Activated CD8-positive, alpha-beta T cell treated with anti-CD3 and anti-CD28 coated beads, Interleukin-2, amount 10 ng/mL, durations not matched to agents 7 days and 5 days (primary cell): ENCODE data around the gene OR4M1. TPM values are rescaled to one million over a fixed set of nuclear protein-coding genes. Genes with fewer than 3 reads are reported as not detected.
"Not testable (repeated sequence)": the region's sequence is repeated elsewhere in the genome, so short reads cannot be mapped to it uniquely, and the experiment has no call there.

Experiments used
- ATAC-seq: fragments of 150-1000 bp; cut with Tn5 transposase; one replicate; pipeline ENCODE4 v1.10.0; 2021; ENCODE audit warnings: moderate library complexity
- CTCF ChIA-PET: fragments of 350-600 bp; sonication (Branson Sonifier 250); formaldehyde crosslinking; loops from one replicate; lab custom pipeline; 2021; ENCODE audit warnings: antibody characterized with exemption; lab: Charles Lee
- POLR2A ChIA-PET: fragments of 350-600 bp; sonication (Branson Sonifier 250); formaldehyde crosslinking; loops from one replicate; lab custom pipeline; 2021; ENCODE audit warnings: antibody characterized with exemption; lab: Charles Lee
- DNase-seq: peaks from one replicate; pipeline ENCODE4 v3.0.0-alpha.2; 2020
- H3K27ac Mint-ChIP-seq: one replicate; pipeline ENCODE4 v1.8.0; 2021; ENCODE audit warnings: mild to moderate bottlenecking, mixed read lengths
- H3K27me3 Mint-ChIP-seq: one replicate; pipeline ENCODE4 v1.8.0; 2021; ENCODE audit warnings: low read depth, mixed read lengths
- H3K36me3 Mint-ChIP-seq: one replicate; pipeline ENCODE4 v1.8.0; 2021; ENCODE audit warnings: low read depth, mixed read lengths
- H3K4me1 Mint-ChIP-seq: one replicate; pipeline ENCODE4 v1.8.0; 2021; ENCODE audit warnings: low read depth, mixed read lengths
- H3K4me3 Mint-ChIP-seq: one replicate; pipeline ENCODE4 v1.8.0; 2021; ENCODE audit warnings: mild to moderate bottlenecking, mixed read lengths
- H3K9me3 Mint-ChIP-seq: one replicate; pipeline ENCODE4 v1.8.0; 2022; ENCODE audit warnings: mixed read lengths; ENCODE audit not compliant: insufficient read depth
- total RNA-seq, 2 experiments: library from RNA; stranded (reverse); gene quantifications; one replicate each; pipeline ENCODE4 v1.2.3, GENCODE V29; 2021

Gene OR4M1, protein sequence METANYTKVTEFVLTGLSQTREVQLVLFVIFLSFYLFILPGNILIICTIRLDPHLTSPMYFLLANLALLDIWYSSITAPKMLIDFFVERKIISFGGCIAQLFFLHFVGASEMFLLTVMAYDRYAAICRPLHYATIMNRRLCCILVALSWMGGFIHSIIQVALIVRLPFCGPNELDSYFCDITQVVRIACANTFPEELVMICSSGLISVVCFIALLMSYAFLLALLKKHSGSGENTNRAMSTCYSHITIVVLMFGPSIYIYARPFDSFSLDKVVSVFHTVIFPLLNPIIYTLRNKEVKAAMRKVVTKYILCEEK
- not detected for total RNA-seq

DNA sequence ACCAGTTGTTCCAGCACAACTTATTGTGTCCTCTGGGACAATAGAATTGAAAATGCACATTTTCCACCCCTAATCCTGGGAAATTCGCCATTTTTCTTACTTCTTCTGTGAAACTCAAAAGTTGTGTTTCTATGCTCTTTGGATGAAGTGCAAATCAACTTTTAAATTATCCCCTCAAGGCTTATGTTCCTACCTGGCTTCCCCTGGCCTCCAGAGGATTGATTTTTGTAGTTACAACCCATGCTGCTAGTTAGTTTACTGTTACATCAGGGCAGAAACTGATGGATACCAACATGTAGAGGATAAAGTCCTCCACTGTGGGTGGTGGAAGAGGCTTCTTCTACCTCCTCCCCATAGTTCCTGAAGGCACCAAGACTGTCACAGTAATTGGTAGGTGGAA is at the start of gene OR4M1:
TSS of gene OR4M1 (plus strand) at position 301 of the 400 bp plus-strand sequence. CDS start 6,819 bp downstream, outside the sequence.
- H3K27ac Mint-ChIP-seq, DNase-seq: not testable (repeated sequence)

DNA sequence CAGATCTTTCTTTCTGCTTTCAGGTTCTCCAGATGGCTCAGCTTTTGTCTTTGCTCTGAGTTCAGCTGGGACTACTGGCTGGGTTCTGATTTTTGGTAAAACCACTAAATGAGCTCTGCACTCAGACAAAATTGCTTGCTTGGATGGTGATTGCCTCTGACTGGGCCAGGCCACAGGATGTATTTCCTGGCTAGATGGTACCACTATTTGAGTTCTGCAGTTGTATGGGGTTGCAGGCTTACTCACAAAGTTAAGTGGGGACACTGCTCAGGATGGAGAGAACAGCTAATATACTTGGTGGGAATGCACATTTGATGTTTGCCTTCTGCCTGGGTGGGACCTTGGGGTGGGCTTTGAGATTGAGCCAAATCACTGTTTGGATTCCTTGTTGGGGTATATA is 43.9 kb upstream of the OR4M1 start:
- Mint-ChIP-seq H3K27ac (no peak overlapping the region), H3K9me3 (no peaks in the 10 kb centered on the region), H3K4me3 (no peak overlapping the region), H3K27me3 (no peaks in the 10 kb centered on the region), H3K4me1 (no peaks in the 10 kb centered on the region), H3K36me3 (no peaks in the 10 kb centered on the region)
- DNase-seq (no peak), ATAC-seq (no peak)
- CTCF ChIA-PET = no interaction called here
- POLR2A ChIA-PET = no interaction called here

More for the DNA sequence above, at the start of gene OR4M1:
- H3K27me3 Mint-ChIP-seq, H3K4me3 Mint-ChIP-seq, H3K36me3 Mint-ChIP-seq, H3K9me3 Mint-ChIP-seq, H3K4me1 Mint-ChIP-seq, ATAC-seq, POLR2A ChIA-PET, CTCF ChIA-PET: not testable (repeated sequence)

DNA sequence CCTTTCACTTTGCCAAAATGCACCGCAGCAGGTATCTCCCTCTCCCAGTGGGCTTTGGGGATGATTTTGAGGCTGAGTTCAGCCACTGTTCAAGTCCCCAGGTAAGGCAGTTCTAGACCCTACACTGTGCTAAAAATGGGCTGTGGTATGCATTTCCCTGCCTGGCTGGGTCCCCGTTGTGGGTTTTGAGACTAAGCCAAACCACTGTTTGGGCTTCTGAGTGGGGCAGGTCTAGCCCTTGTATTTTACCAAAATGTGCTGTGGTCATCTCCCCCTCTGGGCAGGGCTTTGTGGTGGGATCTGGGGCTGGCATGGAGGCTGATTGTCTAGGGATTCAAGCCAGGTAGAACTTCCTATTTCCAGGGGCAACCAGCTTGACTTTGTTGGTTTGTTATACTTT is 43.5 kb upstream of the OR4M1 start:
- H3K4me1 Mint-ChIP-seq = no peaks in the 10 kb centered on the region
- no peaks in the 10 kb centered on the region for H3K36me3 Mint-ChIP-seq
- no peak overlapping the region for H3K4me3 Mint-ChIP-seq
- H3K9me3 Mint-ChIP-seq = no peaks in the 10 kb centered on the region
- H3K27me3 Mint-ChIP-seq = no peaks in the 10 kb centered on the region
- CTCF ChIA-PET = no interaction called here
- POLR2A ChIA-PET = no interaction called here
- no peak overlapping the region for H3K27ac Mint-ChIP-seq
- DNase-seq (no peak), ATAC-seq (no peak)

DNA sequence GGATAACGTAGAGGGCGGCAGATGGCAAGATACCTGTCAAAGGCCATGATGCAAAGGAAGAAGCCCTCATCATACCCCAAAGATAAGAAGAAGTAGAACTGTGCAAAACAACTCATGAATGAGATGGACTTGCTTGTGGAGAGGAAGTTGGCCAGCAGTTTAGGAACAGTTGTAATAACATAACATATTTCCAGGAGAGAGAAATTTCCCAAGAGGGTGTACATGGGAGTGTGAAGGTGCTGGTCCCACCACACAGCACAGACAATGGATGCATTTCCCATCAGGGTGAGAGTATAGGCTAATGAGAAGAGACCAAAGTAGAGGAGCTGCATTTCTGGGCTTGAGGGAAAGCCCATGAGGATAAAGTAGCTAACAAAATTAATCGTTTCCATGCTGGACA is 39.4 kb upstream of the OR4M1 start:
- POLR2A ChIA-PET, H3K27ac Mint-ChIP-seq, CTCF ChIA-PET, H3K9me3 Mint-ChIP-seq, H3K27me3 Mint-ChIP-seq, H3K36me3 Mint-ChIP-seq, ATAC-seq, H3K4me3 Mint-ChIP-seq, H3K4me1 Mint-ChIP-seq, DNase-seq: not testable (repeated sequence)

DNA sequence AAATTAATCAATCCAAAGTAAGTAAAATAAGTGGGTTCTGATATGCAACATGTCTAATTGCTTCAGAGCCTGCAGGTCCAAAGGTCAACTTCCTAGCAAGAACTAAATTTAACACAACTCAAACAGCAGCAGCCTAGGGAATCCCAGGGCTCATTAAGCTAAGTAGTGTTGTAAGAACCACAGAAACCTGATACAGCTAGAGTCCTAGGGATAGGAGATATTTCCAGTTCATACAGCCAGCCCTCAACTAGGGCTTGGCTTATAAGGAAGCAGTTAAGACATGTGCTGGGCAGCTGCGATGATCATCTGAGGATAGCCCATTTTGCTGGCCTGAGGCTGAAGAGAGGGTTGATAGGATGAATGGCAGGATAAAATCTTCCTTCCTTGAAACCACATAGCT is 30.0 kb upstream of the OR4M1 start, which contains the start of gene OR4Q3:
TSS of gene OR4Q3 (plus strand) at position 316 of the 400 bp plus-strand sequence.
- no peak within 1 kb of the TSS for H3K27ac Mint-ChIP-seq
- no peaks in the 10 kb centered on the region for H3K27me3 Mint-ChIP-seq
- POLR2A ChIA-PET = no interaction called here
- H3K4me1 Mint-ChIP-seq = no peaks in the 10 kb centered on the region
- no peaks in the 10 kb centered on the region for H3K36me3 Mint-ChIP-seq
- DNase-seq = no peak
- no peak for ATAC-seq
- no peak within 1 kb of the TSS for H3K4me3 Mint-ChIP-seq
- peaks cover 6% of the 10 kb centered on the region for H3K9me3 Mint-ChIP-seq
- CTCF ChIA-PET = no interaction called here

DNA sequence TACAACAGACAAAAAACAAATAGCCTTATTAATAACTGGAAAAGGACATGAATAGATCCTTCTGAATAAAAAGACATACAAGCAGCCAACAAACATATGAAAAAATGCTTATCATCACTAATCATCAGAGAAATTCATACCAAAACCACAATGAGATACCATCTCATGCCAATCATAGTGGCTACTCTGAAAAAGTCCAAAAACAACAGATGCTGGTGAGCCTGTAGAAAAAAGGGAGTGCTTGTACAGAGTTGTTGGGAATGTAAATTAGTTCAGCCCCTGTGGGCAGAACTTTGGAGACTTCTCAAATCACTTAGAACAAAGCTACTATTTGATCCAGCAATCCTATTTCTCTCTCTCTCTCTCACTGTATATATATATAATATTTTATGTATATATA is 21.0 kb upstream of the OR4M1 start:
- CTCF ChIA-PET, H3K36me3 Mint-ChIP-seq, H3K4me1 Mint-ChIP-seq, H3K27ac Mint-ChIP-seq, DNase-seq, ATAC-seq, H3K27me3 Mint-ChIP-seq, POLR2A ChIA-PET, H3K9me3 Mint-ChIP-seq, H3K4me3 Mint-ChIP-seq: not testable (repeated sequence)

DNA sequence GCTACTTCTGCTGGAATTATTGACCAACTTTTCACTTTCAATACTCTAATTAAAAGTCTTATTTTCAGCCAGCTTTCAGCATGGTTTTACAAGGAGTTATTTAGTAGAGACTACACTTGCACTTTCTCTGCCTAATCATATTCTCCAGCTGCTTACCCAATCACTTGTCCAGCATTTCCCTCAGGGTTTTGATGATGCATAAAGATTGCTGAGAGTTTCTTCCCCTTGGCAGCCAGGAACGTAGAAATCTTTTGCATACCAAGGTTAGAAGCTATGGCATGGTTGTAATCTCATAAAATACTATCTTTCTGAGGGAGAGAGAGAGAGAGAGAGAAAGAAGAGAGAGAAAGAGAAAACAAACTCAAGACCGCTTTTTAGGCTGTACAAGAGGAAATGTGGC is 19.1 kb upstream of the OR4M1 start:
- ChIA-PET POLR2A (no interaction called here), CTCF (no interaction called here)
- no peak overlapping the region for H3K27ac Mint-ChIP-seq
- ATAC-seq = no peak
- H3K4me1 Mint-ChIP-seq = no peaks in the 10 kb centered on the region
- no peaks in the 10 kb centered on the region for H3K36me3 Mint-ChIP-seq
- no peak overlapping the region for H3K4me3 Mint-ChIP-seq
- H3K9me3 Mint-ChIP-seq = no peaks in the 10 kb centered on the region
- no peak for DNase-seq
- H3K27me3 Mint-ChIP-seq = no peaks in the 10 kb centered on the region

DNA sequence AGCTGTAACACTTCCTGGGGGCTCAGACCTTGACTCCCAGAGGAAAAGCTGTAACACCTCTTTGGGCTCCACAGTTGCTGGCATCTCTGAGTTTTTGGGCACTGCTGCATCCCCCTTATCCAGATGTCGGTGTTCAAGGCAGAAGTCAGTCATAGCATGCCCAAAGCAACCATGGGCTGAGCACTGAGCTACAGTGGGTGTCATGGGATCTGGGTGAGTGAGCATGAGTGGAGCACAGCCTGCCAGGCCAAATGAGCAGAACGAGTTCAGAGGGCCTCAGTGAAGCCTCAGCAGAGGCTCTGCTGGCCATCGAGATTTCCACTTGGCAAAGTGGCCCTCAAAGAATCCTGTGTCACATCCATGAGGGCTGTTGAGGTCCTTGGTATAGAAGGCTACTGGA is 1.8 kb upstream of the OR4M1 start:
- not testable (repeated sequence) for DNase-seq

DNA sequence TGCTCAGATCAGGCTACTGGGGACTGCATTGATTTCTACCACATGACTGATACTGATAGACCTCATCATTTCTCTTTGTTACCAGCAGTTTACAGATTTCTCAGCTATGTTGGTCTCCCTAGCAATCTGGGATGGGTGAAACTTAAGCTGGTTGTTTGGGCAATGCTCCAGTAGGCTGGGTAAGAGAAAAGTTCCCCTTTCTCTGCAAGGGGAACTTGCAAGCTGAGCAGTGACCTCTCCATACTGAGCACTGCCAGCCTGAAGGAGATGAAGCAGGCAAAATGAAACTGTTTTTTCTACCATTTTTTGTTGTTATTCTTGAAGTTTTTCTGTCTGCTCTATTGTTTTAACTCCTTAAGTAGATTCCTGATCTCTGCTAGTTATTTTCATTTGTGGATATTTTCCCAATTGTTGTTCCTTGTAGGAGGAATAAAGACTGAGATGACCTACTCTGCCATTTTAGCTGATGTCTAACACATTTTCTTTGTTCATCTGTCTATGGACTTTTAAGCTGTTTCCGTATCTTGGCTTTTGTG is 1.3 kb upstream of the OR4M1 start:
- ATAC-seq (no peak), DNase-seq (no peak)
- ChIA-PET CTCF (no interaction called here), POLR2A (no interaction called here)
- H3K36me3 Mint-ChIP-seq = no peaks in the 10 kb centered on the region
- H3K9me3 Mint-ChIP-seq = peaks cover 9% of the 10 kb centered on the region
- H3K27ac Mint-ChIP-seq = no peak overlapping the region
- no peak overlapping the region for H3K4me3 Mint-ChIP-seq
- H3K4me1 Mint-ChIP-seq = no peaks in the 10 kb centered on the region
- H3K27me3 Mint-ChIP-seq = no peaks in the 10 kb centered on the region

More for the DNA sequence above, 1.8 kb upstream of the OR4M1 start:
- H3K9me3 Mint-ChIP-seq, H3K27ac Mint-ChIP-seq, H3K36me3 Mint-ChIP-seq, H3K4me3 Mint-ChIP-seq, H3K4me1 Mint-ChIP-seq, CTCF ChIA-PET, H3K27me3 Mint-ChIP-seq, ATAC-seq, POLR2A ChIA-PET: not testable (repeated sequence)

DNA sequence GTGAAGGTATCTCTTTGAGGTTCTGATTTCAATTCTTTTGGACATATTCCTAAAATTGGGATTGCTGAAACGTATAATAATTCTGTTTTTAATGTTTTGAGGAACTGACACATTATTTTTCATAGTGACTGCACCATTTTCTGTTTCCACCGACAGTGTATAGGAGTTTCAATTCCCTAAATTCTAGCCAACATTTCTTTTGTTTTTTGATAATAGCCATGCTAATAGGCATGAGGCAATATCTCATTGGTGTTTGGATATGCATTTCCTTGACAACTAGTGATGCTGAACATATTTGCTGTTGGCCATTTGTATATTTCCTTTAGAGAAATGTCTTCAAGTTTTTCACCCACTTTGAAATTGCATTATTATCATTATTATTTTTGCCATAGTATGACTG is 850 bp upstream of the OR4M1 start:
- H3K27ac Mint-ChIP-seq, CTCF ChIA-PET, H3K4me1 Mint-ChIP-seq, POLR2A ChIA-PET, H3K27me3 Mint-ChIP-seq, H3K36me3 Mint-ChIP-seq, DNase-seq, H3K9me3 Mint-ChIP-seq, ATAC-seq, H3K4me3 Mint-ChIP-seq: not testable (repeated sequence)

DNA sequence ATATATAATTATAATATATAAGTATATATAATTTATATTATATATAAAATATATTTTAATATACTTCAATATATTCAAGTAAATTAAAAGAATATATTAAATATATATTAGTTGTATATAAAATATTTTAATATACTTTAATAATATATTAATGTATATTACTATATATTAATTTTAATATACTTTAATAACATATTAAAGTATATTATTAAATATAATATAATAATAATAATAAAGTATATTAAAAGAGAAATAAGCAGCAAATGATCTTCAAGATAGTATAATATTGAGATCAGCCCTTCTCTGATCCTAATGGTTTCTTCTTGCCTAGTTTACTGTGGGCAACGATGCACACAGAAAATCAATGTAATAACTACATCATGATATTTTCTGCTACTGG is 2.3 kb downstream of the OR4M1 start:
- no peak for DNase-seq
- Mint-ChIP-seq H3K27ac (no peak overlapping the region), H3K36me3 (no peaks in the 10 kb centered on the region), H3K9me3 (peaks cover 8% of the 10 kb centered on the region), H3K4me1 (no peaks in the 10 kb centered on the region), H3K4me3 (no peak overlapping the region), H3K27me3 (no peaks in the 10 kb centered on the region)
- no peak for ATAC-seq
- ChIA-PET CTCF (no interaction called here), POLR2A (no interaction called here)

DNA sequence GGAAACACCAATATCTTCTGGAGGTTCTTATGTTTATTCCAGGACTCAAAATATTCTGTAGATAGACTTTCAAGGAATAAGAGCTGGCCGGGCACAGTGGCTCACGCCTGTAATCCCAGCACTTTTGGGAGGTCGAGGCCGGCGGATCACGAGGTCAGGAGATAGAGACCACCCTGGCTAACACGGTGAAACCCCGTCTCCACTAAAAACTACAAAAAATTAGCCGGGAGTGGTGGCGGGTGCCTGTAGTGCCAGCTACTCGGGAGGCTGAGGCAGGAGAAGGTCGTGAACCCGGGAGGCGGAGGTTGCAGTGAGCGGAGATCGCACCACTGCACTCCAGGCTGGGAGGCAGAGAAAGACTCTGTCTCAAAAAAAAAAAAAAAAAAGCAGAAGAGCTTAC is 12.5 kb downstream of the OR4M1 start:
- H3K36me3 Mint-ChIP-seq, H3K4me3 Mint-ChIP-seq, H3K4me1 Mint-ChIP-seq, H3K9me3 Mint-ChIP-seq, H3K27me3 Mint-ChIP-seq, CTCF ChIA-PET, H3K27ac Mint-ChIP-seq, ATAC-seq, DNase-seq, POLR2A ChIA-PET: not testable (repeated sequence)
